Hypothalamus (tissue), 51 donors: ENCODE results near the gene CAPSL.
"Not testable (repeated sequence)": the region's sequence is repeated elsewhere in the genome, so short reads cannot be mapped to it uniquely, and the experiment has no call there.

Source experiments
- DNase-seq, 51 donors: peaks; one replicate each; lab custom pipeline; 2025; lab: John Stamatoyannopoulos, UW

CAPSL gene

DNA sequence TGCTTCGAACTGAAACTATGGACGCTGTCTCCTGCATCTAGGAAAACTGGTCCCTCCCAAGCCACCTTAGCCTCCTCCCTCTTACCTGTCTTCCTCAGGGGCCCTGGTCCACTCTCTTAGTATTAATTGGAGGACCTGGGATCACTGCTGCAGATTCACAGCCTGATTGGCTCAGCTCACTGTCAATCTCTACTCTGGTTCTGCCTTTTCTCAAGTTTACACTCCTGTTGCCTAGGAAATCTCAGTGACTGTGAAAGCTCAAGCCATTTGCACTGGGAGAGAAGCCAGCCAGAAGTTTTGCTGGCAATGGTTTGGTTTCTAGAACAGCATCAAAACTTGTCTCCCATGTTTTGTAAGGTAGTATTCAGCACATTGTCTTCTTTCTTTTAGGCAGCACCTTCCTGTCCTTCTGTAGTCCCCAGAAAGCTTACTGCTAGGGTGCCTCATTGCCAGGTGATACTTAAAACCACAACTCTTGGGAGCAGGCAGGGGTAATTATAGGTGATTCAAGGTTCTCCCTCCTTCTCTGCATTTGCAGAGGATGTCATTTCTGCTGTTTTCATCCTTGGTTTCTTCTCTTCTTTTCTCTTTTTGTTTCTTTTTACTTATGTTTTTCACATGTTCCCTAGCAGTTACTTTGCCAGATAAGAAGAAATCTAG, at the start of gene CAPSL:
Gene CAPSL (minus strand): TSS at position 55 of the 660 bp plus-strand sequence. CDS start 17,502 bp downstream, outside the sequence.
- DNase-seq = peak in 26 of 51 donors; percentile 4 to 67 (median 28)

DNA sequence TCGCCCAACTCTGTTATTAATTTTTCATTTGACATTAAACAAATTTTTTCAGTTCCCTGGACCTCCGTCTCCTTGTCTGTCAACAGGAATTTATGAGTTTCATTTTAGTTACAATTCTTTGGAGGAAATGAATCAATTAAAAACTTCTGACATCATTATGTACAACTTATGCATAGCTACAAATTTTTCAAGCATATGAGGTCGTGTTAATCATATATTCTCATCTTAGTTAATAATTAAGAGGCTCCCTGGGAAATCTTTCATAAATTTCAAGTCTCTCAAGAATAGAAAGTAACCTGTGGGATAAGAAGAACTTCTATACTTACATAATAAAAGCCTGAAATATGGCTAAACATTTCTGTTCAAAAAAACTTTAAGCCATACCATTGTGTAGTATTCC, 49.4 kb upstream of the CAPSL start:
- DNase-seq = no peak

DNA sequence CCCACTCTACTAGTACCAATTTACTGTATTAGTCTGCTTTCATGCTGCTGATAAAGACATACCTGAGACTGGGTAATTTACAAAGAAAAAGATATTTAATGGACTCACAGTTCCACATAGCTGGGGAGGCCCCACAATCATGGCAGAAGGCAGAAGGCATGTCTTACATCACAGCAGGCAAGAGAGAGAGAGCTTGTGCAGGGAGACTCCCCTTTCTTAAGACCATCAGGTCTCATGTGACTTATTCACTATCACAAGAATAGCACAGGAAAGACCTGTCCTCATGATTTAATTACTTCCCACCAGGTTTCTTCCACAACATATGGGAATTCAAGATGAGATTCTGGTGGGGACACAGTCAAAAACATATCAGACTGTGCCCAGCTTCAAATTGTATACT, 41.3 kb upstream of the CAPSL start:
- no peak for DNase-seq

DNA sequence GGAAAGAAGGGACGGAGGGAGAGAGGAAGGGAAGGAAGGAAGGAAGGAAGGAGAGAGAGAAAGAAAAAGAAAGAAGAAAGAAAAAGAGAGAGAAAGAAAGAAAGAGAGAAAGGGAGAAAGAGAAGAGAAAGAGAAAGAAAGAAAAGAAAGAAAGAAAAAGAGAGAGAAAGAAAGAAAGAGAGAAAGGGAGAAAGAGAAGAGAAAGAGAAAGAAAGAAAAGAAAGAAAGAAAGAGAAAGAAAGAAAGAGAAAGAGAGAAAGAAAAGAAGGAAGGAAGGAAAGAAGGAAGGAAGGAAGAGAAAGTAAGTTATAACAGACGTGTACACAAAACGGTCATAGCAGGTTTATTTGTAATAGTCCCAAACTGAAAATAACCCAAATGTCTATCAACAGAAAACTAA, 38.4 kb upstream of the CAPSL start:
- DNase-seq = not testable (repeated sequence)

DNA sequence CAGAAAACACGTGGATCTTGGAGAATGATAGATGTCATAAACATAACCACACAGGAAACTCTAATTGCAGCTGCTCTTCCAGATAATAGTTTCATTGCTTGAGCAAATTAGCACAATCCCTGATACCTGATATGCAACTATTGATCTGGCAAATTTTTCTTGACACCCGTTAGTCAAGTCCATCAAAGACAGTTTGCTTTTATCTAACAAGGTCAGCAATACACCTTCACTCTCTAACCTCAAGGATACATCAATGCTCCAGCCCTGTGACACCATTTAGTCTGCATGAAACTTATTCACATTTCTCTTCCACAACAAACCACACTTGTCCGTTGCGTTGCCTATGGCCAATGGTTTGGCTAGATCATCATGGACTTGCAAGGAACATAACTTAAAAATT, 36.1 kb upstream of the CAPSL start:
- no peak for DNase-seq

DNA sequence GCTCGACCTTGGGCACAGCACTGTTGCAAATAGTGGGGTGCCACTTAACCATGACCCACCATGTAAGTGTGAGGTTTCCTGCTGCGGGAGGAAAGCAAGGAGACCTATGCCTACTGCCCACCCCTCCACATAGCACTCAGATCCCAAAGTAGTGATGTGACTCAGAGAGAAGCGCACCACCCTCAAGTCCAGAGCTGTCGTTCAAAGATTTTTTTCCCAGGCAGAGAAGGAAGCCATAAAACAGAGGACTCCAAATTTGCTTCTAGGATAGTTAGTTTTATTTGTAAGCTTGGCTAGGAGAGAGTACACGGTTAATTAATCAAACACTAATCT, 33.4 kb upstream of the CAPSL start:
- DNase-seq = no peak

DNA sequence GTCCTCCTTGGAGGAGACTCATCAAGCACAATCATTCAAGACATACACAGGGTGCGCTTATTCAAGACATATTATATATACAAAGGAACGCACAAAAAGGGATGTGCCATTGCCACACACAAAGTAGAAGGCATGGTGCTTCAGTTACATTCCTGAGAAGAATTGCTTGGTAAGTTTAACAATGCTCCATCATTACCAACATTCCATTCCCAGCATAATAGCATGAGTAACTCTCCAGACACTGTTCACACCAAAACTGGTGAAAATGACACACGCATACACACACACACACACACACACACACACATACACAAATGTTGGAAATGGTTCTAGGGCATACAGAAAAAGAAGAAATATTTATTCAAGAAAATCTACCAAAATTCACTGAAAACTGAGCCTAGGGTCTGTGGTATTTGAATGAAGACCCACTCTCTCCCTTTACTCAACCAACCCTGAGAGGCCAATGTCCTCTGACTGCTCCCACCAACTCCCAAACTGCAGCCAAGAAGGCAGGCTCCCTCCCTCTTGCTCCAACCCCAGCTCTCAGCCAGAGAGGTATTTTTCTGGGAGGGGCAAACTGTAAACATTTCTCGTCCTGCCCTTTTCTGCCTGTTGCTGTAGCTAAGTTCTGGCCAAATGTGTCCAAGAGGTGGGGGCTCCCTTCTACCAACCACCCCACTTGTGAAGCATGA, 32.9 kb upstream of the CAPSL start:
- no peak for DNase-seq

DNA sequence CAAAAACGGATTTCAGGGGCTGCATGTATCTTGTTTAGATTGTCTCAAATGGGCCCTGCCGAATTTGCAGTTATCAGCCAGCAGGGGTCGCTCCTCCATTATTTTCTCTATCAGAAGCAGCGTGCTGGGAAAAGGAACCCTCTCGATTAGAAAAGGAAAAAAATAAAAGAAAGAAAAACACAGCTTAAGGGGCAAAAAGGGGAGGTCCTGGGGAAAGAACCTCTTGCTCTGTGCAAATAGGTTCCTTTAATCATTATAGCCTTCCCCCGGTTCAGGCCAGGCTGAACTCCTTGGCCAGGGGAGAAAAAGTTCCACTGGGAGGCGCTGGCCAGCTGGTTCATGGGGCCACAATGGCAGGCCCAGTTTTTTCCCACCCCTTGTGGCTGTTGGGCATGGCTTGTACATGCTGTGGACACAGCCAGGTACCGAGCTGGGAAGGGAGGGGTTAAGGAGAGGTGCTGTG, 25.0 kb upstream of the CAPSL start:
- DNase-seq = no peak

DNA sequence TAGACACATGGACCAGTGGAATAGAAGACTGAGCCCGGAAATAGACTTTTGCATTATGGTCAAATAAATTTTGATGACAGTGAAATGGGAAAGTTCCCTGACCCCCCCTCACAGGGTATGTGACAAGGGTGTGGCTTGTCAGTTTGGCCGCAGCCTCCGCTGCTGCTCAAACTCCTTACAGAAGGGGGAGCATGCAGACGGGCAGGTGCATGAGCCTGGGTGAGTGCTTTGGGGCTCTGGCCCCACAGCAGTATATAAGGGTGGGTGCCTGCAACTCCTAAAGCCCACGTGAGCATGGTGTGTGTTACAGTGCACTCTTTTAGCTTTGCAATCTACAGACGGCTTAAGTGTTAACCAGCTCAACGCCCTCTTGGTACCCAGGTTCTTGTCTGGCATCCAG, 21.9 kb upstream of the CAPSL start:
- no peak for DNase-seq

DNA sequence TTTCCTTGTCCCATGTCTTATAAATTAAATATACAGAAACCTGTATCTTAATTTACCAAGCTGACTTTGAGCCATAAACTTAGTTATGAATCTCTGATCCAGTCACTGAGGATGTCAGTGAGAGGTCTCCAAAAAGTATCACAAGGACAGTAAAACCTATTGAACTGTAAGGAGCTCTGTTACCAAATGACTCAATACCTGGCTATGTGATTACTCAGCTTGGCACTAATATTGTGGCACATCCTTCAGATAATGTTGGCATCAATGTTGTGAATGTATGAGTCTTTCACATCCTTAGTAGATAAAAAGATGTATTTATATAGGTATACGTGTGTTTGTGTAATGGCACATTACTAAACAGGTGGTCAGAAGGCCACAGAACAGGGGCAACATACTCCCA, 18.0 kb upstream of the CAPSL start:
- no peak for DNase-seq

DNA sequence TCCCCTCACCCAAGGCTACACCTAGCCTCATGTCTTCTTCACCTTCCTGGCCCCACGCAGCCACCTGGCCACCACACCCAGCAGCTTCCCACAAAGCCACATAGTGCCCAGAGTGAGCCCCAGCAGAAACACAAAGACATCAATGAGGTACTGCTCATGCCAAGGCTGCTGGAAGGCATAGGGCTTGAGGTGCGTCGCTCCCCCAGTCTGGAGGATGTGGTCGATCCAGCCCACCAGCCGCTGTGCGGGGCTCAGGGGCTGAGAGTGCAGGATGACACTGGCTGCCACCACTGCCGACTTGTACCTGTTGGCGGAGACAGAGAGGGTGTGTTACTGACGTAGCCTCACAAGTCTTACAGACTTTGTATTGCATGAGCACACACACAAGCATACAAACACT, 15.8 kb upstream of the CAPSL start:
- no peak for DNase-seq

DNA sequence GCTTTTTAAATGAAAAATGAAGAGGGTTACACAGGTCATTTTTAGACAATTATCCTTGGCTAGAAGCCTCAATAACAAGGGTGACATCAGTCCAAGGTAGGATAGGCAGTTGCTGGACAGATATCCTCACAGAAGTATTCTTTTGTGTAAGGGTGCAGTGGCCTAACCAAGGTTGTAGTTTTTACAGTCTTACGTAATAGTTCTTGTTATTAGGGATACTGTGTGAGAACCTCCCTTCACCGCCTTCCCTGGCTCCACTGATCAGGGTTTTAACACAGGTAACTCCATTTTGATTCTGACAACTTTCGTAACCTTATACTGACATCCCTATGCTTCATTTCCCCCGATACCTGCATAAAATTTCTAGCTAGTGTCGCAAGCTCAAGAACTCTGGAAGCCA, 8.7 kb upstream of the CAPSL start:
- no peak for DNase-seq

DNA sequence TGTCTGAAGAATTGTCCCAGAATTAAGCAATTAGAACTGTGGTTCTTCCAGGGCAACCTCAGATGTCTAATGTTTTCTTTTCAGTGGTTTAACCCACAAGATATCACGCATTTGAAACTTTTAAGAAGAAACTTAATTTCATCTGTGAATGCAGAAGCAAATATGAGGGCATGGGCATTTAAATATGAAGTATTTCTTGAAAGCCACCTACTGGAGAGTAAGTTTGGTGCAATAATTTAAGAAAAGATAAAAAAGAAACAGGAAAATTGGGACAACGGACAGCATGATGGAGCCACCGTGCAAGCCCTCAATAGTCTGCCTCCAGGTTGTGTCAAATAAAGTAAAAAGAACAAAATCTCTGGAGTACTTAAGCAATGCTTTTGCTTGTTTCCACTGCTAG, 1.2 kb upstream of the CAPSL start:
- DNase-seq = no peak

DNA sequence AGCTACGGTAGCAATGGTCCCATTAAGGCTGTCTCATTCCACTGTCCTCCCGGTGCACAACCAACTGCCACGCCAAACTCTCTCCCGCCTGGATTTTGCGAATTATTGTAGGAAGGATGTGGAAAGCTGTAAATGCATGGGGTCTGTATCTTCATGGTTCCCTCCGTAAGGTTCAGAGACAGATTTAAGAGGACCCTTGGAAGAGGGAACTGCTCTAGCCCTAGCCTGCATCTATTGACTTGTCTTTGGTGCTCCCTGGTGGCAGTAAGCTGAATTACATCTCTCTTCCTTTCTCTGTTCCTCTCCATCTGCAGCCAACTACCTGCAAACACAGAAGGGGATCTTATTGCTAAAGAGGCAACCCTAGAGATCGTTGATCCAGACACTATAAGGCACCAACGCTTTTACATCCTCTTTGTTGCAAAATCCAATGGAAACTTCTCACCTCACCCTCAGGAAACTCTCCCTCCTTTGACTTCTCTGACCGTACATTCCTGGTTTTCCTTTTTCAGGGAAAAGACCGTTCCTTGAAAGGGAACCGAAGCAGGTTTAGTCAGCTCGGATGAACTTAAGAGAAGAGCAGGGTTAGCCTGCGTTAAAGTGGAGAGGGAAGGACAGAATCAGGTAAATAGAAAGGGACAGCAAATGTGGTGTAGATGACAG, 11.9 kb downstream of the CAPSL start:
- peak in 30 of 51 donors; percentile 1 to 70 (median 33) for DNase-seq

DNA sequence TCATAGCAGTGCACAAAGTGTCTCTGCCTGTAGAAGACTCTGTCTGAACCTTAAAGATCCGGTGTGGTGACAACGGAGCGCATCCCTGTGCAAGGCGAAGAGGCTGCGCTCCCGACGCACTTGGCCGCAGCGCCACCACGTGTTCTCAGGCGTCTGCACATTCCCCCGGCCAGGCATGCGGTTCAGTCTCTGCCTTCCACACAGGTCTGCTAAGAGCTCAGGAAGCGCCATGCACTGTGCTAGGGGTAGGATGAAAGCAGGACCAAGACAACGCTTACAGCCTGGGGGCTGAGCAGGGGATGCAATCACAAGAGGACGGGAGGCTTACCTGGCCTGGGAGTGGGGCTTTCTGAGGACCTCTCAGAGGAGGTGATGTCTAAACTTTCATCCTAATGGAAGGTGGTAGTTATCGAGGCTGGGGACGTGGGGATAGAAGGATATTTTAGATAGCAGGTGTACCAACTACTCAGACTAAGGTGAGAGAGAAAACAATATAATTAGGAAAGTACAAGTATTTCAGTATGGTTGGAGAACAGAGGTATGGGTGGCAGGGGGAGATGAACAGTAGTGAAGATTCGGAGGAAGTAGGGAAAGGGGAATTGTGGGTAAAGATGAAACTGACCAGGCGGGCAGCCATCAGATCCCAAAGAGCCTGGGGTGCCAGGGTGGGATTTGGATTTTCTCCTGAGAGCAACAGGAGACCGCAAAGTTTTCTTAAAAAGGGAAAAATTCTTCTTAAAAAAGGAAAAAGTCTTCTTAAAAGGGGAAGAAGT, 13.3 kb downstream of the CAPSL start:
- DNase-seq = peak in 47 of 51 donors; percentile 2 to 75 (median 45)

DNA sequence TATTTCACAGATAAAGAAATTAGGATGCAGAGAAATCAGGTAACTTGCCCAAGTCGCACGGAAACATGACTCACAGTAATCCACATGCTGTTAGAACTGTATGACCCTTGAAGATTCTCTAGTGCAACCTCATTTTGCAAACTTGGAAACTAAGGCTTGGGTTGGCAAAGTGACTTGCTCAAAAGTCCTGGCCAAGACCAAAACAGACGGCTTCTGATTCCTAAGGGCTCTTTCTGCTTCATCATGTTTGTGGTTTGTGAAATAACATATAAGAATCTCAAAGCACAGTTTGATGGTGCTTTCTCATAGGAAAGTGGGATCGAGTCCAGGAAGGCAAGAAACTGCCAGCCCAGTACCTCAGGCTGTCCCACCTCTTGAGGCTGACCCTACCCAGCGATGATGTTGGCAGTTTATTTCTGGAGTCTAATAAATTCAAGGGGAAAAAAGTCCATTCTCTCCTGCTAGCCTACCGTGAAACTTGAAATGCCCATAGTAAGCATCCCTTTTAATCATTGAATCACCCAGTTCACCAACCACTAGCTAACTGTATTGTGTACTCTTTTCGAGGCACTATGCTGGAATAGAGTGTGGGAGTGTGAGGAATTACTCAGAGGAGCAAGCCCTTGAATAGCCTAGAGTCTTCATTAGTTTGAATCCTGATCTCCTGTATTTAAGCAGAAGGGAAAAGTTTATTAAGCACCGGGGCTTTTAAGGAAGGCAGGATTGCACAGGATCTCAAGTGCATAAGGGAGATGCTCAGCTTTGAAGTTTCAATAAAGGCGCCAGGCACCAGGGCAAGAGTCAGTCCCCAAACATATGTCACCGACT, 14.1 kb downstream of the CAPSL start:
- DNase-seq = no peak

DNA sequence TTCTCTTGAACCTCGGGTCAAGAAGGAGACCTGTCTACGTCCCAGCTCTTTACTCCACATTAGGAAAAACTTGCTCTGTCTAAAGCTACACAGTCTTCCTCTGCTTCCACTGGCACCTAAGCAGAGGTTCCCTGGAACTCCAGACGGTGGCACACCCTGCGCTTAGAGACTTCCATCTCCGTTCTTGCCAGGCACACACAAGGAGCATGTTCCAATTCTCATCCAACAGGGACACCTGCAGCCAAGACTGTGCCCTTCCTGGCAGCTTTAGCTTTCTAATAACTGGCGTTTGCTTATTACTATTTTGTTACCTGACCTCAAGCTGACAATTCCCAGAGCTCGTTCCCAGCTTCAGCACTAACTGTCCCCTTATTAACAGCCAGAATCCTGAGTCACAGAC, 16.0 kb downstream of the CAPSL start:
- peak in 1 of 51 donors; percentile 0 for DNase-seq

DNA sequence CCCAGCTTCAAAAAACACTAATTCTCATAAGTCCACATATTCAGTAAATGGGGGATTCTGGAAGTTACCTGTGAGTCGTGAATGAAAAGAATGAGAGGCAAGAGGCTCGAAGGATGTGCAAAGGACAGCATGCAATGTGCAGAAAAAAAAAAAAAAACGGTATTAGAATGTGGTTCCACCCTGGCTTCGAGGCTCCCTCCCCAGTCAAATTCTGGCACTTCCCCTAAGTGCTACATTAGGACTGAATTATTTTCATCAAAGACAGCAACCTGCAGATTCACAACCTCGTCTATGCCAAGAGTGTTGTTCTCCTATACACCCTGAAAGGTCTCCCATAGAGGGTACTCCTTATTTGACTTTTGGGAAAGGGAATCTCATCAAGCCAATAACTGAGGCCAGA, 16.5 kb downstream of the CAPSL start:
- DNase-seq = no peak

DNA sequence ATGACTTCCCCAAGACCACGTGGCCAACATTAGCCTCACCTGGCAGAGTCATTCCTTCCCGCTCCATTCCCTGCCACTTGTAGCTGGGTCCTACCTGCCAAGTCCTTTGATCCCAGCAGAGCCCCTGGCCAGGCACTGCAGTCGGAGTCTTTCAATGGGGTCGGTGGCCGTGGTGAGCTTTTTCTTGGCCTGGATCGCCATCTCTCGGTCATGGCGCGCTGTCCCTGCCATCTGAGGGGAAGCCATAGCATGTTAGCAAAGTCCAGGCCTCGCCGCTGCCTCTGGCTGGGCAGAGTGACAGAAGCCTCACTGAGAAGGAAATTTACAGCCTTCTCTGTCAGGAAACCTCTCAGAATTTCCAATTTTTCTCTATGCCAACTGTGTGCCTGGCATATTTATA, 17.5 kb downstream of the CAPSL start:
- no peak for DNase-seq

DNA sequence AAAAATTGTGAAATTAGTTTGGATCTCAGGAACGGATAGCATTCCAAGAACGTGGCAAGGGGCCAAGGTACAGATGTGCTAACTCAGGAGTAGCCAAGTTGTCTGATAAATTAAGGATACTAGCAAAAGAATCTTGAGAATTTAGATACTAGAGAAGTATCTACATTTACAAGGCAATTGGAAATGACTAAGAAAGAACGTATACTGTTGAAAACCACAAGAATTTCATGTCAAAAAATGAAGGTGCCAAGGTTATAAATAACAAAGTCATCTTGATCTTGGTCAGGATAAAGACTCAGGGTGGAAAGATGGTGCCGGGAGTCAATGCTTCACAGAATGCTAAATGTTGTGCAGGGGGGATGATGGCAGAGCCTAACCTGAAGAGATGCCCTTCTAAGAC, 19.2 kb downstream of the CAPSL start:
- DNase-seq = no peak
